Measurements from ENCODE around the gene PTBP3. TPM values are rescaled to one million over a fixed set of nuclear protein-coding genes. Genes with fewer than 3 reads are reported as not detected.

PTBP3 gene
- total RNA-seq, 1 experiment from 2014 or later = 23.2 TPM

- ChIA-PET CTCF (interaction anchor here (0.6 kb wide), 1 partner anchor 187 kb away, joined by 3 read pairs; no protein-coding TSS in a partner anchor), POLR2A (ENCODE audit: unreplicated experiment) (no interaction called here)
- no peaks in the 10 kb centered on the region for H3F3A ChIP-seq (ENCODE audit: low read length, unreplicated experiment)
- H3K9me2 ChIP-seq (replicated peaks; ENCODE audit: low read length) = no peaks in the 10 kb centered on the region
- peak overlapping the region; percentile 91; the same call in 1 of the 2 replicates for H2AFZ ChIP-seq (ENCODE audit: low read length)
- H3K4me1 ChIP-seq (ENCODE audit: insufficient read depth, low read length) = peaks cover 26% of the 10 kb centered on the region
- H3K9ac ChIP-seq (ENCODE audit: low read length) = peak overlapping the region; percentile 82
- ATAC-seq = no peak
- TSS peak; percentile 39 for BruUV-seq (replicated peaks)
- 0 out of 2 replicates have a peak, but pooled peaks cover 4% of the 10 kb centered on the region for H3K79me2 ChIP-seq (ENCODE audit: low read length)
- no peaks in the 10 kb centered on the region for H3K27me3 ChIP-seq (ENCODE audit: low read length)
- peak overlapping the region; percentile 90 for H3K27ac ChIP-seq (ENCODE audit: low read length)
- peak overlapping the region; percentile 57; the same call in 1 of the 2 replicates for H3K4me3 ChIP-seq (ENCODE audit: low read length)
- no peaks in the 10 kb centered on the region for H3K36me3 ChIP-seq (ENCODE audit: low read depth, low read length)
- TF ChIP-seq CTCF (conservative IDR thresholded peaks at IDR 0.05; ENCODE audit: low read depth, low read length) (no peak), EZH2 (IDR thresholded peaks at IDR 0.05; ENCODE audit: low read length, unreplicated experiment) (no peak), EZH2phosphoT487 (IDR thresholded peaks at IDR 0.05; ENCODE audit: borderline replicate concordance, low read length) (no peak)
- DNase-seq = no peak
- intact Hi-C loops (cut with micrococcal nuclease) = no loop called here
- no peaks in the 10 kb centered on the region for H3K9me3 ChIP-seq (ENCODE audit: low read length)
- H4K20me1 ChIP-seq (ENCODE audit: low read length) = no peaks in the 10 kb centered on the region
- peak overlapping the region; percentile 86 for H3K4me2 ChIP-seq (ENCODE audit: low read length)
Observed at GRCh38 chr9:112173489-112174221, 159.8 kb downstream of the PTBP3 start.

DNA sequence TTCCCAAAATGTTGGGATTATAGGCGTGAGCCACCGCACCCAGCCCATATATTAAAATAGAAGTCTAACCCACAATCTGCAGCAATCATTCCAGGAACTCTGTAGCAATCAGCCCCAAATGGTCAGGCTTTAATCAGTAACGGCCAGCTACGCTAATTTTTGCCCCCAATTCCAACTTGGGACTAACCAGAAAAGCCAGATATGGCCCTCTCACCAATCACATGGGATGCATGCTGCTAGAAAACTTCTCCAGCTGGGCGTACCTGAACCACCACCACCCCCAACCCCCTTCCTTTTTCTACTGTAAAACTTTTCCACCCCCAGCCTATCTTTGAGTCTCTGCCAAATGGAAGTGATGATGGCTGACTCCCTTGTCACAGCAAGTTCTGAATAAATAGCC lies 162.5 kb downstream of the PTBP3 start:
- Histone ChIP-seq H3K9me3 (ENCODE audit: low read length) (no peaks in the 10 kb centered on the region), H3K27ac (ENCODE audit: low read length) (peak overlapping the region; percentile 94), H3K27me3 (ENCODE audit: low read length) (no peaks in the 10 kb centered on the region), H3K4me2 (ENCODE audit: low read length) (no peak overlapping the region), H3K36me3 (ENCODE audit: low read depth, low read length) (no peaks in the 10 kb centered on the region), H3K4me1 (ENCODE audit: insufficient read depth, low read length) (peaks cover 47% of the 10 kb centered on the region), H3K79me2 (ENCODE audit: low read length) (peaks cover 7% of the 10 kb centered on the region; the same call in 1 of the 2 replicates), H3K9me2 (replicated peaks; ENCODE audit: low read length) (no peaks in the 10 kb centered on the region), H3F3A (ENCODE audit: low read length, unreplicated experiment) (no peaks in the 10 kb centered on the region), H2AFZ (ENCODE audit: low read length) (no peak overlapping the region), H4K20me1 (ENCODE audit: low read length) (no peaks in the 10 kb centered on the region), H3K4me3 (ENCODE audit: low read length) (no peak overlapping the region), H3K9ac (ENCODE audit: low read length) (no peak overlapping the region; the same call in 1 of the 2 replicates)
- BruUV-seq (replicated peaks) = no TSS peak
- intact Hi-C loops (cut with micrococcal nuclease) = no loop called here
- CTCF ChIA-PET = no interaction called here
- no peak for ATAC-seq
- POLR2A ChIA-PET (ENCODE audit: unreplicated experiment) = interaction anchor here (0.7 kb wide), 1 partner anchor 61 kb away, joined by 3 read pairs; no protein-coding TSS in a partner anchor
- DNase-seq = no peak
- TF ChIP-seq EZH2phosphoT487 (IDR thresholded peaks at IDR 0.05; ENCODE audit: borderline replicate concordance, low read length) (no peak), CTCF (conservative IDR thresholded peaks at IDR 0.05; ENCODE audit: low read depth, low read length) (no peak), EZH2 (IDR thresholded peaks at IDR 0.05; ENCODE audit: low read length, unreplicated experiment) (no peak)

DNA sequence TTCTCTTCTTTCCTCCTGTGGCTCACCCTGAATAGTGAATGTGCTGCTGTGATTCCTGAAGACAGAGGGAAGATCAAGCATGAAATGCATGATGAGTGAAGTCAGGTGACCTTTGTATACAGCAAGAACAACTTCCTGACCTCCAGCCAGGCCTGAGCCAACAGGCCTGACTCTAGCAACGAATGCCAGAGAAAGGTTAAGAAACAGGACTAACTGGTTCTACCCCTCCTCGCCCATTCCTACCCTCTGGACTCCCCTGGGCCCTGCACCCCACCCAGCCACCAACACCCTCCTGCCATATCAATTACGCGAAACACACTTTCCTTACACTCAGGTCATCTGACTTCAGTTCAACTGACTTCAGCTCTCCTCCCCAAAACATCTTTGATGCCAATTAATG lies 163.2 kb downstream of the PTBP3 start:
- Histone ChIP-seq H3K4me3 (ENCODE audit: low read length) (no peak overlapping the region), H3K4me1 (ENCODE audit: insufficient read depth, low read length) (peaks cover 50% of the 10 kb centered on the region), H3K9me2 (replicated peaks; ENCODE audit: low read length) (no peaks in the 10 kb centered on the region), H3K79me2 (ENCODE audit: low read length) (peaks cover 7% of the 10 kb centered on the region; the same call in 1 of the 2 replicates), H3K27ac (ENCODE audit: low read length) (peak overlapping the region; percentile 94), H3K9me3 (ENCODE audit: low read length) (no peaks in the 10 kb centered on the region), H3F3A (ENCODE audit: low read length, unreplicated experiment) (no peaks in the 10 kb centered on the region), H3K36me3 (ENCODE audit: low read depth, low read length) (no peaks in the 10 kb centered on the region), H4K20me1 (ENCODE audit: low read length) (no peaks in the 10 kb centered on the region), H3K9ac (ENCODE audit: low read length) (peak overlapping the region; percentile 65), H2AFZ (ENCODE audit: low read length) (no peak overlapping the region), H3K27me3 (ENCODE audit: low read length) (no peaks in the 10 kb centered on the region), H3K4me2 (ENCODE audit: low read length) (peak overlapping the region; percentile 62)
- intact Hi-C loops (cut with micrococcal nuclease) = no loop called here
- DNase-seq (peak; percentile 77), ATAC-seq (peak; percentile 21; the same call in 1 of the 2 replicates)
- POLR2A ChIA-PET (ENCODE audit: unreplicated experiment) = interaction anchor here (0.7 kb wide), 1 partner anchor 60 kb away, joined by 3 read pairs; no protein-coding TSS in a partner anchor
- TF ChIP-seq EZH2phosphoT487 (IDR thresholded peaks at IDR 0.05; ENCODE audit: borderline replicate concordance, low read length) = no peak
- TF ChIP-seq EZH2 (IDR thresholded peaks at IDR 0.05; ENCODE audit: low read length, unreplicated experiment) = no peak
- TF ChIP-seq CTCF (conservative IDR thresholded peaks at IDR 0.05; ENCODE audit: low read depth, low read length) = no peak
- CTCF ChIA-PET = no interaction called here
- BruUV-seq (replicated peaks) = no TSS peak

Measured in PC-3 (cell line).